SK-N-SH treated with all-trans-retinoic acid at 6 μM for 48 hours (cell line): ENCODE results near the gene ALMS1.

ENCODE experiments used
- ISL1 ChIP-seq: fragments of 250-450 bp; sonication (Bioruptor Pico); IDR thresholded peaks from 2 replicates; pipeline ENCODE4 v2.1.2; 2022; ENCODE audit warnings: mild to moderate bottlenecking, moderate library complexity
- PPARA ChIP-seq: fragments of 250-450 bp; sonication (Bioruptor Pico); IDR thresholded peaks from 2 replicates; pipeline ENCODE4 v1.5.0; 2020; ENCODE audit warnings: mild to moderate bottlenecking, borderline replicate concordance
- TCF4 ChIP-seq: fragments of 250-450 bp; sonication (Bioruptor Pico); IDR thresholded peaks from 2 replicates; pipeline ENCODE4 v1.8.0; 2021; ENCODE audit warnings: mild to moderate bottlenecking, moderate library complexity, borderline replicate concordance
- ZFP30 ChIP-seq: fragments of 450-650 bp; formaldehyde crosslinking; IDR thresholded peaks from 2 replicates; pipeline ENCODE4 v1.5.0; 2022; ENCODE audit warnings: mild to moderate bottlenecking, moderate library complexity
- ZNF8 ChIP-seq: fragments of 450-650 bp; formaldehyde crosslinking; IDR thresholded peaks from 2 replicates; pipeline ENCODE4 v1.5.0; 2020; ENCODE audit warnings: mild to moderate bottlenecking, moderate library complexity
- TF ChIP-seq, protein P1 (sequence below): fragments of 250-450 bp; sonication (Bioruptor Pico); IDR thresholded peaks from 2 replicates; pipeline ENCODE4 v1.8.0; 2020; ENCODE audit warnings: mild to moderate bottlenecking, moderate library complexity, borderline replicate concordance

DNA sequence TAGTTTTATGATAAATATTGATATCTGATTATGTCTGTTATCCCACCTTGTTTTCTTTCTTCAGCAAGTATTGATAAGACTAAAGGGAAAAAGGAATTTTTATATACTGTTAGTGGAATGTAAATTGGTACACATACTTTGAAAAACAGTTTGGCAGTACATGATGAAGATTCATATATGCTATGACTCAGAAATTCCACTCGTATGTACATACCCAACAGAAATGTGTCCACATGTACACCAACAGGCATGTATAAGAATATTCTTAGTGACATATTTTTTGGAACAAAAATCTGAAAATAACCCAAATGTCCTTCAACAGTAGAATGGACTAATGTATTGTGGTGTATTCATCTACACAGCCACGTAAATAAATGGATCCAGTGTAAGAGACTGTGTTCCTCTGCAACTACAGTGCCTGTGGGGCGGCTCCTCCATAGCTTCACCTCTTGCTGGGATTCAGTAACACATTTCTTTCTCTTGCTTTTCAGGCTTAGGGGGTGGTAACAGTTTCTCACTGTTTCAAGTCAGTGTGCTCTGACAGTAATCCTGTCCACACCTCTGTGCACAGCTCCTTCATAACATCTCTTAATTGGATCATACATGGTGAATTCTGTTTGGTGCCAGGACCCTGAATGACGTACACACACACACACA, 35.5 kb upstream of the ALMS1 start:
- TF ChIP-seq, protein P1, sequence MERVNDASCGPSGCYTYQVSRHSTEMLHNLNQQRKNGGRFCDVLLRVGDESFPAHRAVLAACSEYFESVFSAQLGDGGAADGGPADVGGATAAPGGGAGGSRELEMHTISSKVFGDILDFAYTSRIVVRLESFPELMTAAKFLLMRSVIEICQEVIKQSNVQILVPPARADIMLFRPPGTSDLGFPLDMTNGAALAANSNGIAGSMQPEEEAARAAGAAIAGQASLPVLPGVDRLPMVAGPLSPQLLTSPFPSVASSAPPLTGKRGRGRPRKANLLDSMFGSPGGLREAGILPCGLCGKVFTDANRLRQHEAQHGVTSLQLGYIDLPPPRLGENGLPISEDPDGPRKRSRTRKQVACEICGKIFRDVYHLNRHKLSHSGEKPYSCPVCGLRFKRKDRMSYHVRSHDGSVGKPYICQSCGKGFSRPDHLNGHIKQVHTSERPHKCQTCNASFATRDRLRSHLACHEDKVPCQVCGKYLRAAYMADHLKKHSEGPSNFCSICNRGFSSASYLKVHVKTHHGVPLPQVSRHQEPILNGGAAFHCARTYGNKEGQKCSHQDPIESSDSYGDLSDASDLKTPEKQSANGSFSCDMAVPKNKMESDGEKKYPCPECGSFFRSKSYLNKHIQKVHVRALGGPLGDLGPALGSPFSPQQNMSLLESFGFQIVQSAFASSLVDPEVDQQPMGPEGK (CRISPR knock-in tag): no peak
- no peak for TF ChIP-seq ISL1 (CRISPR knock-in tag)
- no peak for TF ChIP-seq ZFP30 (CRISPR knock-in tag)
- no peak for TF ChIP-seq TCF4 (CRISPR knock-in tag)
- TF ChIP-seq ZNF8 (CRISPR knock-in tag): no peak
- TF ChIP-seq PPARA: no peak
